GM21529 (cell line): ENCODE data around the gene EMILIN3.

Experiments
- ATAC-seq: cut with Tn5 transposase; IDR thresholded peaks from one replicate; pipeline ENCODE4 v1.9.1; 2021; ENCODE audit not compliant: unreplicated experiment

EMILIN3 gene

DNA sequence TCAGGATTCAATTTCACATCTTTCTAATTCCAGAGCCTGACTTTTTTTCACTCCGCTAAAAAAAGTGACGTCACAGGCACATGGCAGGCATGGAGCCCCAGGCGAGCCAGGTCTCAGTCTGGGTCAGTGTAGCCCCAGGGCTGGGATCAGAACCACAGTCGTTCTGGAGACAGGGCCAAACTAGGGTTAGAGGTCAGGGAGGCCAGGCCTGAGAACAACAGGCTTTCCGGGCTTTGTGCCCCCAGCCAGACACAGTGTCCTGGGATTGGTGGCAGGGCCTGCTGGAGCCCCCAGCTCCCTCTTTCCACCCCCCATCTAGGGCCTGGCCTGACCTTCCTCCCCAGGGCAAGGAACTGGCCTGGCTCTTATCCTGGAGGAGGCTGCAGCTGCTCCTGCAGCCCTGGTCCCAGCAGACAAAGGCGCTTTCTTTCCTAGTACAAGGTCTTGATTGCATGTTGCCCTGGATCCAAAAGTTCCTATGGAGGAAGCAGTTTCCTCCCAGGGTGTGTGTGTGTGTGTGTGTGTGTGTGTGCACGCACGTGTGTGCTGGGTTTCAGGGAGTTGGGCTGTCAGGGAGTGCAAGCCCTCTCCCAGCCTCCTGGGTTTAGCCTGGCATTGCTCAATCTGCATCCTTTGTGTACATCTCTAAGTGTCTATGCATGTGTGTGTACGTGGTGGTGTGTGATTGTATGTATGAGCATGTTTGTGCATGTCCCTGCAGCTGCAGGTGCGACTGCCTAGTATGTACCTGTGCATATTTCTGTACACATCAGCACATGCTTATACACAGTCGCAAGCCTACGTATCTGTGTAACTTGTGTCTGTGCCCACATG is 26.5 kb upstream of the EMILIN3 start:
- ATAC-seq, result no peak

DNA sequence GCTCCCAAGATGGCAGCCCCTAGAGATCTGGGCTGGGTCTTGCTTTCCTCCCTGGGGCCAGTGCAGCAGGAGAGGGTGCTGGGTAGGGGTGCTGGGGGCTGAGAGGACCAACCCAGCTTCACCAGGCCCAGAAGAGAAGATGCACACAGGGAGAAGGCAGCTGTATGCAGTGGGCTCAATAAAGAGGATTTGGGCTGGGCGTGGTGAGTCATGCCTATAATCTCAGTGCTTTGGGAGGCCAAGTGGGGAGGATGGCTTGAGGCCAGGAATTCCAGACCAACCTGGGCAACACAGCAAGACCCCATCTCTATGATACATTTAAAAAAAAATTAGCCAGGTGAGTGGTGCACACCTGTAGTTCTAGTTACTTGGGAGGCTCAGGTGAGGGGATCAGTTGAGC is 25.7 kb upstream of the EMILIN3 start:
- no peak for ATAC-seq

GRCh38 chr20:41391587-41392001 is 25.0 kb upstream of the EMILIN3 start:
- ATAC-seq, result no peak

GRCh38 chr20:41390889-41391288 is 24.3 kb upstream of the EMILIN3 start:
- no peak for ATAC-seq

DNA sequence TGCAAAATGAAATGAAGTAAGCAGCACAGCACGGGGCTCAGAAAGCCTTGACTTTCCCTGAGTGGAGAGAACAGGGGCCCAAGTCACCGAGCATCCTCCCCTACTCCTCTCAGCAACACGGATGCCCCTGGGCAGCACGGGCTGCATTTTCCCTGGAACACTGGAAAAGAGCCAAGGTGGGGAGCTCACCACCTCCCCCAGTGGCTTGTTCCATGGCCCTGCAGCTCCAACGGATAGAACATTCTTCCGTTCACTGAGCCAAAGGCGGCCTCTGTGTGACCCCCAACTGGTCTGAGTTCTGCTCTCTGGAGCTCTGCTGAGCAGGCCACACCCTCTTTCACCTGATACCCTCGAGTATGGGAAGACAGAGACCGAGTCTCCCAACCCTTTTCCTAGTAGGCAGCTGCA is 20.8 kb upstream of the EMILIN3 start:
- no peak for ATAC-seq

GRCh38 chr20:41386502-41387427 is 20.1 kb upstream of the EMILIN3 start:
- no peak for ATAC-seq

GRCh38 chr20:41382791-41383305 is 16.2 kb upstream of the EMILIN3 start:
- no peak for ATAC-seq

DNA sequence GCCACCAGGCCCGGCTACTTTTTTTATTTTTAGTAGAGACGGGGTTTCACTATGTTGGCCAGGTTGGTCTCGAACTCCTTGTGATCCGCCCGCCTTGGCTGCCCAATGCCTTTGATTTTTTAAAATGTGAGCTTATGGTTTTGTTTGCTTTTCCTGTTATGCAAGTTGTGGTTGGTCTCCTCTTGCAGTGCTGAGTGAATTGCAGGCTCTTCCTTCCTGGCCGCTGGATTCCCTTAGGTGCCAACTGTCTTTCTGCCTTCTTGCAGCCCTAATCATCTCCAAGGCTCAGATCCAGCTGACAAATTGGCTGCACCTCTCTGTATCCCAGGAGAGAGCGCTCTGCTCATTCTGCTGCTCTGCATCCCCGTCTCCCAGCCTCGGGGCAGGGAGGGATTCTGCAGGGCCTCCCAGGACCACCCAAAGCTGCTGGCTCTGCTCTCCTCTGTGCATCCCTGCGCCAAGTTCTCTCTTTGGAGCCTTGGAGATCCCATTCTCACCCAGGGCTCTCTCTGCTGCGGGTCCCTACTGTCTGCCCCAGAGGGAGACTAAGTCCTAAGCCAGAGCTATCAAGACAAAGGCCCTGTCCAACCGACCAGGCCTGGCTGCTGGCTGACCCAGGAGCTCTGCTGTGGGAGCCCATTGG is 14.1 kb upstream of the EMILIN3 start:
- ATAC-seq, result no peak

DNA sequence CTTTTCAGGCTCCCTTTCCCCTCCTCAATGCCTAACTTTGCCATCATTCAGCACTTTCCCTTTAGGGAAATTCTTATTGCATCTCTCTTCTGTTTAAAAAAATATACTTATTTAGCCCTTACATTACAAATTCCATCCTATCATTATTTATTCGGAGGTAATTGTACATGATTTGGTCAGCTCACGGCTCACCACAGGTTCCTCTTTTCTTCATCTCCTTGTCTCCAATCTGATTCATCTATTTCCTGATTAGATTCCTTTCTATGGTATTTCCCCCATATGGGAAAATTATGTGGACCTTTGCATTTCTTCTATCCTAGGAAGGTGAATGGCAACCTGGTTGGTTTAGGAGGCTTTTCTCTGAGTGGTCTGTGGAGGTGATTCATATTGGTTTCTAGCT is 12.9 kb upstream of the EMILIN3 start:
- no peak for ATAC-seq

DNA sequence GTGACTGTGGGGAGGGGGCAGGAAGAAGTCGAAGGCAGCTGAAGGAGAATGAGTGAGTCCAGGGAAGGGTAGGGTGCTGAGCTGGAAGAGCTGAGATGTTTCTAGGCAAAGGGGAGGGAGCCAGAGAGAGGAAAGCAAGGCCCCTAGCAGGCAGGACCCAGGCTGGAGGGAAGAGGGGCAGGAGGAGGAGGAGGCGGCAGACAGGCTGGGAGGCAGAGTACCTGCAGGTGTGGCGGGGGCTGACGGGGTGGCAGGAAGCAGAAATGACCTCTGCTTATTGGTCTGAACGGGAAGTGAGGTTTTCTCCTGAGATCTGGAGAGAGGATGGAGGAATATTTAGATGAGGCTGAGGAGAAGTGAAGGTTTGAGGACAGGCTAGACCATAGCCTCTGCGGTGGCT is 10.7 kb upstream of the EMILIN3 start:
- ATAC-seq, result no peak

DNA sequence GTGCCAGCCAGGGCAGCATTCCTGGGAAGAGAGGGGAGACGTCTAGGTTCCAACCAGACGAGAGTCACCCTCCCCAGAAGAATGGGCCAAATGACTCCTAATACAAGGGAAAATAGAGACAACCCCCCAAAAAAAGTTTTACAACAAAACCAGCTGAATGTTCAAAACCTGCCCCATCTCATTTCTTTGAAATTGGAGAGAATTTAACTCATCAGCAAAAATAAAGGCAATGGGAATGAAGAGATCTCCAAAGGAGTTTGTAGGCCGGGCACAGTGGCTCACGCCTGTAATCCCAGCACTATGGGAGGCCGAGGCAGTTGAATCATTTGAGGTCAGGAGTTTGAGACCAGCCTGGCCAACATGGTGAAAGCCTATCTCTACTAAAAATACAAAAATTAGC is 9.7 kb upstream of the EMILIN3 start:
- ATAC-seq, result no peak

DNA sequence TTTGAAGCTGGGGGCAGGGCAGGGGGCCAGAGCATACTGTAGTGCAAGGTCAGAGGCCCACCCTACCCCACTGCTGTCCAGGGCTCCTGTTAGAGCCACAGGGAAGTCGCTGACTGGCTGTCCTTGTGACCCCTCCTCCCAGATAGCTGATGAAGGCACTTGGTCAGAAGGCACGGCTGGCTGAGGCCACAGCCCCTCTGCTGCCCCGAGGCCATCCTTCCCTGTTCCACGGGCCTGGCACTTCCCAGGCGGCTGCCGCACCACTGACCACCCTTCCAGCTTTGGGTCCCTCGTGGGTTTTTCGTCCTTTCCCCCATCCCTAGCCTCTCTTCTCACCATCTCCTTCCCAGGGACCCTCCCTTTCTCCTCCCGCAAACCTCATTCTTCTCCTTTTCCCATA is 9.2 kb upstream of the EMILIN3 start:
- no peak for ATAC-seq

DNA sequence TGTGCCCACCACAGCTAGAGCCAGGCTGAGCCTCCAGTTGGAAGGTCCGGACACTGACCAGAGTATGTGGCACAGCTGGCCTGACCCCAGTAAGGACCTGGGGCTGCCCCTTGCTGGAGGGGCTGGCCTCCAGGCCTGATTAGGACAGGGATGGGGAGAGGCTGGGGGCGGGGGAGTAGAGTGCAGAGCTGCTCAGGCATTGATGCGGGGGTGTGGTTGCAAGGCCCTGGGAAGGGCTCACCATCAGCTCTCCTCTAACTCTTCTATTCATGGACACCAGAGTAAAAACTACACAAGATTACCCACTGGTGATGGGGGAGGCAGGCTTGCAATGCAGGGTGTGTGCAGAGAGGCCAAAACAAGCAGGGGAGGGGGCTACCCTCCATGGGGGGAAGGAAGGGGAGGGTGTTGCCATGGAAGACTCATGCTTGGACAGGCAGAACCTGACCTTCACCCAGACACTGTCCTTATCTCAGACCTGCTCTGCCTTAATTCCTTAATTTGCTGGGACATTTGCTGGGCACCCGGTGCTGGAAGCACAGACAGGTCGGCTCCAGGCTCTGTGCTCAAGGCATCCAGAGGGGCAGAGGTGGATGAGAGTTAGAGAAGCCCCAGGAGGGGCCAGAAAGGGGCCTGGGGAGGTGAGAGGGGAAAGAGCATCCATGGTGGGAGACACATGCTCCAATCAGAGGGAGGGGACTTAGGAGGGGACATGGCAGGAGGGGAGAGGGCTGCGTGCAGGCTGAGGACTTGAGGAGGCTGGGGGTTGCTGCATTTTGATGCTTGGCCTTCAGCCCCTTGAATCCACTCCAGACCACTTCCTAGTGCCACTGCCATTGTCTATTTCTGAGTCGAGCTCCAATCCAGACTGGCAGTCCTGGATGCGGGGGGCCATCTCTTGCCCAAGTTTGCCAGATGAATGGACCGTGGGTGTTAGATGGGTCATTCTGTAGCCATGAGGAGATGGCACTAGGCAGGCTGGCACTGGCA is 7.6 kb upstream of the EMILIN3 start:
- ATAC-seq, result no peak

- ATAC-seq, result no peak
Measured at GRCh38 chr20:41373251-41373783, 6.7 kb upstream of the EMILIN3 start.

- no peak for ATAC-seq
Measured at GRCh38 chr20:41371371-41371770, 4.8 kb upstream of the EMILIN3 start.

- no peak for ATAC-seq
Measured at GRCh38 chr20:41370176-41370575, 3.6 kb upstream of the EMILIN3 start.

DNA sequence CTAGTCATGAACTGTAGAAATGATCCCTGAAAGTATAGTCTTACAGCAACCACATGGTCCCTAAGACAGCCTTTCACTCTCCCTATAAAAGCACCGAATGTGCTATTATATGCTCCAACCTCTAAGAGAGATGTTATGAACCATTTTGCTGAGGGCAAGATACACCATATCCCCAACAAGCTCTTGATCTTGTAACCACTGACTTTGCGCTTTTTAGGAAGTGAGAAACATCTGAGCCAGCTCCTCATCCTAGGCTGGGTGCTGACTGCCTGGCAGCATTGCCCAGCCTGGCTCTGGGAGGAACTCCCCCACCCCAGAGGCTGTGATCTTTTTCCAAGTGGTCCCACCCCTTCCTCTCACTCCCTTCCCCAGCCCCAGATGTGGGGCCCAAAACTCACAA is 3.1 kb upstream of the EMILIN3 start:
- peak; percentile 56 for ATAC-seq

DNA sequence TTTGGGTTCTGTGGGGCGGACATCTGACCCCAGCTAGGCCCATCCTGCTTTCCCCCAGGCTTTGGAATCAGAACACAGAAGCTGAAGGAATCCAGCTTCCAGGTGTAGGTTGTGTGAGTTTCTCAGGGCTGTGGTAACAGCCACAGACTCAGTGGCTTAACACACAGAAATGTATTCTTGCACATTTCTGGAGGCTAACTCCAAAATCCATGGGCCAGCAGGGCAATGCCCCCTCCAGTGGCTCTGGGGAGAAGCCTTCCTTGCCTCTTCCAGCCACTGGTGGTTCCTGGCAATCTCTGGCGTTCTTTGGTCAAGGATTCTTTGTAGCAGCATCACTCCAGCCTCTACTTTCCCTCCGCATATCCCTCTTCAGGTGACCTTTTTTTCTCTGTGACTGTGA is 1.3 kb upstream of the EMILIN3 start:
- no peak for ATAC-seq

DNA sequence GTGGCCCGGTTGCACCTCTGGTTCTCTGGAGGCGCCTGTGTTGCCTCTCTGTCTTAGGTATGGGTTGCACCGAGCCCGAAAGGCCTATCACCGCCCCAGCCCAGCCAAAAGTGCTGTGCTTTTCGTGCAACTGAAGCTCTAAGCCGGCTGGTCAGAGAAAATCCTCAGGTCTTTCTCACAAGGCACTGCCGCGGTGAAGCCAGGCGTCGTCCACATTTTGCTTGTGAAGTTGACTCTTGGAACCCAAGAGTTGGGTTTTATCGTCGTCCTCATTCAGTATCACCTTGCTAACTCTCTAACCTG is 726 bp upstream of the EMILIN3 start:
- ATAC-seq, result no peak
